LNCAP (cell line): Measurements from ENCODE around the gene ADTRP.

ENCODE experiments used
- CTCF ChIP-seq: fragments of 450-650 bp; IDR thresholded peaks from 2 replicates; pipeline ENCODE4 v1.5.1; 2017; ENCODE audit warnings: mild to moderate bottlenecking

Gene ADTRP

GRCh38 chr6:11681770-11682169 lies 96.8 kb downstream of the ADTRP start:
- TF ChIP-seq CTCF = no peak

- no peak for TF ChIP-seq CTCF
Observed at GRCh38 chr6:11681357-11681756, 97.2 kb downstream of the ADTRP start.

GRCh38 chr6:11679099-11679498 lies 99.5 kb downstream of the ADTRP start:
- no peak for TF ChIP-seq CTCF

- no peak; the same call in 1 of the 2 replicates for TF ChIP-seq CTCF
Observed at GRCh38 chr6:11675601-11676000, 103.0 kb downstream of the ADTRP start.

- TF ChIP-seq CTCF = no peak
Observed at GRCh38 chr6:11672669-11673068, 105.9 kb downstream of the ADTRP start.

- TF ChIP-seq CTCF = no peak
Observed at GRCh38 chr6:11672256-11672655, 106.3 kb downstream of the ADTRP start.

GRCh38 chr6:11669696-11670095 lies 108.9 kb downstream of the ADTRP start:
- TF ChIP-seq CTCF = no peak

GRCh38 chr6:11668455-11668854 lies 110.1 kb downstream of the ADTRP start:
- no peak for TF ChIP-seq CTCF
